ENCODE results near the gene FAM187B. TPM values are rescaled to one million over a fixed set of nuclear protein-coding genes. Genes with fewer than 3 reads are reported as not detected.
A peak's percentile ranks its signal among the peaks of the same experiment; 100 is the strongest.

The FAM187B gene
- total RNA-seq, 1 experiment from 2014 or later = not detected

DNA sequence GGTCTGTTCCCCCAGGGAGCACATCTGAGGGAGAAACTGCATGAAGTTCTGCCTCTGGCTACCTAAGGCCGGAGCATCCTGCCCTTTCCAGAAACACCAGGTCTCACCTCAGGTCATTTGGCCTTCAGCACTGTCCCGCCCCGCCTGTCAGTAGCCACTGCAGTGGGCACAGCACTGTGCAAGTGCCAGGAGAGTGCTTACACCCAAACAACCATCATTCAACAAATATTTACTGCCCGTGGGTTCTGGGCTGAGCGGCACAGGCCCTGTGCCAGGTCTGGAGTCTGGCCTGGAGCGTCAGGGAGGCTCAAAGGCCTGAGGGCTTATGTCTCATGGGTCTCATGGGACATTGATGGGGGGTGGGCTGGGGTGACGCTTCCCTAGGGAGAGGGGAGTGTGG is 43.0 kb upstream of the FAM187B start:
- no peak overlapping the region for H3K27ac ChIP-seq (ENCODE audit: low read depth, low read length, poor library complexity, severe bottlenecking)
- no peak for DNase-seq (ENCODE audit: low spot score)
- H3K27me3 ChIP-seq (replicated peaks; ENCODE audit: insufficient read depth, low read depth, low read length, poor library complexity) = no peaks in the 10 kb centered on the region
- H3K36me3 ChIP-seq (ENCODE audit: insufficient read depth, low read length, poor library complexity, severe bottlenecking) = peaks cover 28% of the 10 kb centered on the region
- ChIA-PET CTCF (no interaction called here), POLR2A (ENCODE audit: low non-redundant PET) (no interaction called here)
- no peaks in the 10 kb centered on the region for H3K4me1 ChIP-seq (ENCODE audit: insufficient read depth, low read length, poor library complexity, severe bottlenecking)
- BruUV-seq (replicated peaks) = no TSS peak
- H3K9me3 ChIP-seq (ENCODE audit: low read depth, low read length, poor library complexity, severe bottlenecking) = no peaks in the 10 kb centered on the region
- no peak overlapping the region for H3K4me3 ChIP-seq (ENCODE audit: low read depth, low read length, poor library complexity, severe bottlenecking)
- TF ChIP-seq, protein P1, sequence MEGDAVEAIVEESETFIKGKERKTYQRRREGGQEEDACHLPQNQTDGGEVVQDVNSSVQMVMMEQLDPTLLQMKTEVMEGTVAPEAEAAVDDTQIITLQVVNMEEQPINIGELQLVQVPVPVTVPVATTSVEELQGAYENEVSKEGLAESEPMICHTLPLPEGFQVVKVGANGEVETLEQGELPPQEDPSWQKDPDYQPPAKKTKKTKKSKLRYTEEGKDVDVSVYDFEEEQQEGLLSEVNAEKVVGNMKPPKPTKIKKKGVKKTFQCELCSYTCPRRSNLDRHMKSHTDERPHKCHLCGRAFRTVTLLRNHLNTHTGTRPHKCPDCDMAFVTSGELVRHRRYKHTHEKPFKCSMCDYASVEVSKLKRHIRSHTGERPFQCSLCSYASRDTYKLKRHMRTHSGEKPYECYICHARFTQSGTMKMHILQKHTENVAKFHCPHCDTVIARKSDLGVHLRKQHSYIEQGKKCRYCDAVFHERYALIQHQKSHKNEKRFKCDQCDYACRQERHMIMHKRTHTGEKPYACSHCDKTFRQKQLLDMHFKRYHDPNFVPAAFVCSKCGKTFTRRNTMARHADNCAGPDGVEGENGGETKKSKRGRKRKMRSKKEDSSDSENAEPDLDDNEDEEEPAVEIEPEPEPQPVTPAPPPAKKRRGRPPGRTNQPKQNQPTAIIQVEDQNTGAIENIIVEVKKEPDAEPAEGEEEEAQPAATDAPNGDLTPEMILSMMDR (conservative IDR thresholded peaks at IDR 0.05; ENCODE audit: low read depth, low read length) = no peak
- TF ChIP-seq EZH2 (IDR thresholded peaks at IDR 0.05; ENCODE audit: borderline replicate concordance, low read depth, low read length, poor library complexity, severe bottlenecking) = no peak
- intact Hi-C loops (cut with micrococcal nuclease; ENCODE audit: unreplicated experiment) = no loop called here

DNA sequence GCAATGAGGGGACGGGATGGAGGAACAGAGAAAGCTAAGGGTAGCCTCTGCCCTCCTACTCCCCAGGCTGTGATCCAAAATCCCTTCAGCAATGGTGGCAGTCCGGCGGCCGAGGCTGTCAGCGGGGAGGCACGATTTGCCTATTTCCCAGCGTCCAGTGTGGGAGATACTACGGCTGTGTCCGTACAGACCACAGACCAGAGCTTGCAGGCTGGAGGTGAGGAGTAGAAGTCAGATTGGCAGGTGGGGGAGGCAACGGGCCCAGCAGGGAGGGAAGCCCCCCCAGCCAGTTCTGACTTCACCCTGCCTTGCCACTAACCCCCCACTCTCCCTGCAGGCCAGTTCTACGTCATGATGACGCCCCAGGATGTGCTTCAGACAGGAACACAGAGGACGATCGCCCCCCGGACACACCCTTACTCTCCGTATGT is 41.9 kb upstream of the FAM187B start:
- Histone ChIP-seq H3K27me3 (replicated peaks; ENCODE audit: insufficient read depth, low read depth, low read length, poor library complexity) (no peaks in the 10 kb centered on the region), H3K4me3 (ENCODE audit: low read depth, low read length, poor library complexity, severe bottlenecking) (no peak overlapping the region), H3K27ac (ENCODE audit: low read depth, low read length, poor library complexity, severe bottlenecking) (no peak overlapping the region), H3K36me3 (ENCODE audit: insufficient read depth, low read length, poor library complexity, severe bottlenecking) (peaks cover 28% of the 10 kb centered on the region), H3K4me1 (ENCODE audit: insufficient read depth, low read length, poor library complexity, severe bottlenecking) (no peaks in the 10 kb centered on the region), H3K9me3 (ENCODE audit: low read depth, low read length, poor library complexity, severe bottlenecking) (no peaks in the 10 kb centered on the region)
- ChIA-PET CTCF (interaction anchor here (0.5 to 0.6 kb wide), 2 partner anchors 424 to 980 kb away, joined by 4 to 10 read pairs; no protein-coding TSS in a partner anchor), POLR2A (ENCODE audit: low non-redundant PET) (no interaction called here)
- intact Hi-C loops (cut with micrococcal nuclease; ENCODE audit: unreplicated experiment) = no loop called here
- BruUV-seq (replicated peaks) = no TSS peak
- TF ChIP-seq EZH2 (IDR thresholded peaks at IDR 0.05; ENCODE audit: borderline replicate concordance, low read depth, low read length, poor library complexity, severe bottlenecking) = no peak
- TF ChIP-seq, protein P1 (conservative IDR thresholded peaks at IDR 0.05; ENCODE audit: low read depth, low read length) = no peak
- DNase-seq (ENCODE audit: low spot score) = no peak

DNA sequence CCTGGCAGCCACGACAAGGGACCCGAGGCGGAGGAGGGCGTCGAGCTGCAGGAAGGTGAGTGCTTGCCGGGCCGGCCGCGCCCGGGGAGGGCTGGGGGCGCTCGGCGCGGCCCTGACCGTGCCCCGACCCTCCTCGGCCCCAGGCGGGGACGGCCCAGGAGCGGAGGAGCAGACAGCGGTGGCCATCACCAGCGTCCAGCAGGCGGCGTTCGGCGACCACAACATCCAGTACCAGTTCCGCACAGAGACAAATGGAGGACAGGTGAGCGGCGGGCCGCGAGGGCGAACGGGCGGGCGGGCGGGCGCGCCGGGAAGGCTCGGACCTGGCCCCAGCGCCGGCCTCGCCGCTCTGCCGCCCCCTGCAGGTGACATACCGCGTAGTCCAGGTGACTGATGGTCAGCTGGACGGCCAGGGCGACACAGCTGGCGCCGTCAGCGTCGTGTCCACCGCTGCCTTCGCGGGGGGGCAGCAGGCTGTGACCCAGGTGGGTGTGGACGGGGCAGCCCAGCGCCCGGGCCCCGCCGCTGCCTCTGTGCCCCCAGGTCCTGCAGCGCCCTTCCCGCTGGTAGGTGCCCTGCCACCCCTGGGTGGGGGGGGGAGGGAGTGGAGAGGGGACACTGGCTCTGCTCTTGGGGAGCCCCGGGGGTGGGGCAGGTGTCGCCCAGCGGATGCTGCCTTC is 41.0 kb upstream of the FAM187B start:
- Histone ChIP-seq H3K36me3 (ENCODE audit: insufficient read depth, low read length, poor library complexity, severe bottlenecking) (peaks cover 28% of the 10 kb centered on the region), H3K9me3 (ENCODE audit: low read depth, low read length, poor library complexity, severe bottlenecking) (no peaks in the 10 kb centered on the region), H3K4me1 (ENCODE audit: insufficient read depth, low read length, poor library complexity, severe bottlenecking) (no peaks in the 10 kb centered on the region), H3K4me3 (ENCODE audit: low read depth, low read length, poor library complexity, severe bottlenecking) (peak overlapping the region; percentile 81), H3K27ac (ENCODE audit: low read depth, low read length, poor library complexity, severe bottlenecking) (no peak overlapping the region), H3K27me3 (replicated peaks; ENCODE audit: insufficient read depth, low read depth, low read length, poor library complexity) (no peaks in the 10 kb centered on the region)
- peak; percentile 60 for DNase-seq (ENCODE audit: low spot score)
- ChIA-PET CTCF (interaction anchor here (0.5 kb wide), 1 partner anchor 1484 kb away, joined by 3 read pairs; no protein-coding TSS in a partner anchor), POLR2A (ENCODE audit: low non-redundant PET) (no interaction called here)
- intact Hi-C loops (cut with micrococcal nuclease; ENCODE audit: unreplicated experiment) = no loop called here
- BruUV-seq (replicated peaks) = no TSS peak
- TF ChIP-seq, protein P1 (conservative IDR thresholded peaks at IDR 0.05; ENCODE audit: low read depth, low read length) = peak; percentile 53
- TF ChIP-seq EZH2 (IDR thresholded peaks at IDR 0.05; ENCODE audit: borderline replicate concordance, low read depth, low read length, poor library complexity, severe bottlenecking) = no peak

Measured in A673 (cell line).